ENCODE results near the gene S1PR4. TPM values are rescaled to one million over a fixed set of nuclear protein-coding genes. Genes with fewer than 3 reads are reported as not detected.

S1PR4 gene
- polyA plus RNA-seq, 3 donors, result 1.5 to 8.3 (median 8.2) TPM

Other genes with a start within 250 kb of the S1PR4 start
- 1 to 10 TPM; 1.1 to 2.1 (median 1.7) TPM for gene ZNF77, start 233.8 kb upstream of the S1PR4 start, polyA plus RNA-seq
- gene TLE6, start 201.2 kb upstream of the S1PR4 start, polyA plus RNA-seq, result 1 to 10 TPM in 2 of 3 donors, under 1 TPM in 1; 0.77 to 2.2 (median 1.8) TPM
- 10 to 100 TPM; 21.1 to 53.6 (median 25.2) TPM for gene TLE2, start 149.5 kb upstream of the S1PR4 start, polyA plus RNA-seq
- 100 to 1,000 TPM; 266 to 554 (median 286) TPM for gene TLE5, start 116.3 kb upstream of the S1PR4 start, polyA plus RNA-seq
- 10 to 100 TPM; 20.5 to 38.1 (median 36.8) TPM for gene GNA11, start 84.4 kb upstream of the S1PR4 start, polyA plus RNA-seq
- gene GNA15, start 42.7 kb upstream of the S1PR4 start, polyA plus RNA-seq, result 1 to 10 TPM in 2 of 3 donors, under 1 TPM in 1; 0.86 to 8.5 (median 6.9) TPM
- gene NCLN, start 7.2 kb downstream of the S1PR4 start, polyA plus RNA-seq, result 10 to 100 TPM; 26.3 to 51.8 (median 37.5) TPM
- under 1 TPM; 0.01 to 0.63 (median 0.56) TPM for gene CELF5, start 45.9 kb downstream of the S1PR4 start, polyA plus RNA-seq
- gene NFIC, start 187.8 kb downstream of the S1PR4 start, polyA plus RNA-seq, result 10 to 100 TPM; 57.8 to 87.3 (median 81.7) TPM

Data from adipose tissue (tissue), 3 donors.